Measurements from ENCODE around the gene RHBDF1. TPM values are rescaled to one million over a fixed set of nuclear protein-coding genes. Genes with fewer than 3 reads are reported as not detected.

Gene RHBDF1
- total and polyA plus RNA-seq, 4 donors: 1.8 to 6.2 (median 3.5) TPM

DNA sequence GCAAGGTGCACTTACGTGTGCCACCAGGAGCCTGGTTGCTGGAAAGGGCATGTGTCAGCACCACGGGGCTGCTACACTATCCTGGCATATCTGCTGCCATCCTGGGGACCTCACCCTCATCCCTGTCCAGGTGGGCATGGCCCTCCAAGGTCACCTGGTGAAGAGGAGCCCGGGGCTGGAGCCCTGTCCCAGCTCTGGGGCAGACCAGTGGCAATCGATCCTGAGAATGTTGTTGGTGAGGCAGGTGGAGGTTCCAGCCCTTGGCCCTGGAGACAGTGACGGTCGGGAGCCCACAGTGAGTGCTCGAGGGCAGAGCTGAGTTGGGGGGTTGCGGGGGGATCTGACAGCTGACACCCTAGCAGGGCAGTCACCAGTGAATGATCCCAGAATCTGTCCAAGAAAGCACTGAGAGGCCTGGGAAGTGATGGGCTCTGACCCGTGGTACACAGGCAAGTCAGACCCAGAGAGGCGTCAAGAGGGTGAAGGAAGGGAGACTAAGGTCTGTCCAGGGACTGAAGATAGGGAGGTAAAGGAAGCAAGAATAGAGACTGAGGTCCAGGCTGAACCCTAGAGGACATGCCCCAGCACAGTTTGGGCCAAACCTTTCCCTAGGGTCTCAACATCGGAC is 36.6 kb downstream of the RHBDF1 start:
- Histone ChIP-seq H3K9ac (ENCODE audit: low read depth in 1 of 2, low read length in 2 of 2) (no peak overlapping the region), H3K9me3 (ENCODE audit: control insufficient read depth in 4 of 4, low read length in 3 of 4) (no peaks in the 10 kb centered on the region), H3K36me3 (ENCODE audit: control insufficient read depth in 4 of 4, insufficient read depth in 3 of 4, low read depth in 1 of 4, low read length in 3 of 4) (no peaks in the 10 kb centered on the region), H3K27me3 (ENCODE audit: control insufficient read depth in 4 of 4, insufficient read depth in 4 of 4, low read length in 3 of 4) (no peaks in the 10 kb centered on the region), H3K4me3 (ENCODE audit: low read depth in 1 of 3, low read length in 3 of 3) (no peak overlapping the region), H3K27ac (ENCODE audit: low read depth in 1 of 2, low read length in 2 of 2) (no peak overlapping the region), H3K4me1 (ENCODE audit: control insufficient read depth in 4 of 4, insufficient read depth in 4 of 4, low read length in 3 of 4) (peaks cover 0 to 7% (median 1%) of the 10 kb centered on the region in 4 donors)
- WGBS: 93% methylated on average over 11 of the region's 11 CpGs
- TF ChIP-seq, protein P1, sequence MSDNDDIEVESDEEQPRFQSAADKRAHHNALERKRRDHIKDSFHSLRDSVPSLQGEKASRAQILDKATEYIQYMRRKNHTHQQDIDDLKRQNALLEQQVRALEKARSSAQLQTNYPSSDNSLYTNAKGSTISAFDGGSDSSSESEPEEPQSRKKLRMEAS (IDR thresholded peaks at IDR 0.05): no peak
- TF ChIP-seq FOXA2 (IDR thresholded peaks at IDR 0.05) (no peak), FOXA1 (IDR thresholded peaks at IDR 0.05) (no peak), SP1 (IDR thresholded peaks at IDR 0.05) (no peak), TAF1 (conservative IDR thresholded peaks at IDR 0.05) (no peak), RXRA (IDR thresholded peaks at IDR 0.05) (no peak), EGR1 (IDR thresholded peaks at IDR 0.05; ENCODE audit: low read depth in 2 of 2) (no peak), HNF4G (IDR thresholded peaks at IDR 0.05) (no peak), NR2F2 (IDR thresholded peaks at IDR 0.05) (no peak)
- TF ChIP-seq, protein P2, sequence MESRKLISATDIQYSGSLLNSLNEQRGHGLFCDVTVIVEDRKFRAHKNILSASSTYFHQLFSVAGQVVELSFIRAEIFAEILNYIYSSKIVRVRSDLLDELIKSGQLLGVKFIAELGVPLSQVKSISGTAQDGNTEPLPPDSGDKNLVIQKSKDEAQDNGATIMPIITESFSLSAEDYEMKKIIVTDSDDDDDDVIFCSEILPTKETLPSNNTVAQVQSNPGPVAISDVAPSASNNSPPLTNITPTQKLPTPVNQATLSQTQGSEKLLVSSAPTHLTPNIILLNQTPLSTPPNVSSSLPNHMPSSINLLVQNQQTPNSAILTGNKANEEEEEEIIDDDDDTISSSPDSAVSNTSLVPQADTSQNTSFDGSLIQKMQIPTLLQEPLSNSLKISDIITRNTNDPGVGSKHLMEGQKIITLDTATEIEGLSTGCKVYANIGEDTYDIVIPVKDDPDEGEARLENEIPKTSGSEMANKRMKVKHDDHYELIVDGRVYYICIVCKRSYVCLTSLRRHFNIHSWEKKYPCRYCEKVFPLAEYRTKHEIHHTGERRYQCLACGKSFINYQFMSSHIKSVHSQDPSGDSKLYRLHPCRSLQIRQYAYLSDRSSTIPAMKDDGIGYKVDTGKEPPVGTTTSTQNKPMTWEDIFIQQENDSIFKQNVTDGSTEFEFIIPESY (IDR thresholded peaks at IDR 0.05): no peak
- TF ChIP-seq, protein P3, sequence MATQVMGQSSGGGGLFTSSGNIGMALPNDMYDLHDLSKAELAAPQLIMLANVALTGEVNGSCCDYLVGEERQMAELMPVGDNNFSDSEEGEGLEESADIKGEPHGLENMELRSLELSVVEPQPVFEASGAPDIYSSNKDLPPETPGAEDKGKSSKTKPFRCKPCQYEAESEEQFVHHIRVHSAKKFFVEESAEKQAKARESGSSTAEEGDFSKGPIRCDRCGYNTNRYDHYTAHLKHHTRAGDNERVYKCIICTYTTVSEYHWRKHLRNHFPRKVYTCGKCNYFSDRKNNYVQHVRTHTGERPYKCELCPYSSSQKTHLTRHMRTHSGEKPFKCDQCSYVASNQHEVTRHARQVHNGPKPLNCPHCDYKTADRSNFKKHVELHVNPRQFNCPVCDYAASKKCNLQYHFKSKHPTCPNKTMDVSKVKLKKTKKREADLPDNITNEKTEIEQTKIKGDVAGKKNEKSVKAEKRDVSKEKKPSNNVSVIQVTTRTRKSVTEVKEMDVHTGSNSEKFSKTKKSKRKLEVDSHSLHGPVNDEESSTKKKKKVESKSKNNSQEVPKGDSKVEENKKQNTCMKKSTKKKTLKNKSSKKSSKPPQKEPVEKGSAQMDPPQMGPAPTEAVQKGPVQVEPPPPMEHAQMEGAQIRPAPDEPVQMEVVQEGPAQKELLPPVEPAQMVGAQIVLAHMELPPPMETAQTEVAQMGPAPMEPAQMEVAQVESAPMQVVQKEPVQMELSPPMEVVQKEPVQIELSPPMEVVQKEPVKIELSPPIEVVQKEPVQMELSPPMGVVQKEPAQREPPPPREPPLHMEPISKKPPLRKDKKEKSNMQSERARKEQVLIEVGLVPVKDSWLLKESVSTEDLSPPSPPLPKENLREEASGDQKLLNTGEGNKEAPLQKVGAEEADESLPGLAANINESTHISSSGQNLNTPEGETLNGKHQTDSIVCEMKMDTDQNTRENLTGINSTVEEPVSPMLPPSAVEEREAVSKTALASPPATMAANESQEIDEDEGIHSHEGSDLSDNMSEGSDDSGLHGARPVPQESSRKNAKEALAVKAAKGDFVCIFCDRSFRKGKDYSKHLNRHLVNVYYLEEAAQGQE (IDR thresholded peaks at IDR 0.05): no peak
- DNase-seq (ENCODE audit: low spot score): no peak

DNA sequence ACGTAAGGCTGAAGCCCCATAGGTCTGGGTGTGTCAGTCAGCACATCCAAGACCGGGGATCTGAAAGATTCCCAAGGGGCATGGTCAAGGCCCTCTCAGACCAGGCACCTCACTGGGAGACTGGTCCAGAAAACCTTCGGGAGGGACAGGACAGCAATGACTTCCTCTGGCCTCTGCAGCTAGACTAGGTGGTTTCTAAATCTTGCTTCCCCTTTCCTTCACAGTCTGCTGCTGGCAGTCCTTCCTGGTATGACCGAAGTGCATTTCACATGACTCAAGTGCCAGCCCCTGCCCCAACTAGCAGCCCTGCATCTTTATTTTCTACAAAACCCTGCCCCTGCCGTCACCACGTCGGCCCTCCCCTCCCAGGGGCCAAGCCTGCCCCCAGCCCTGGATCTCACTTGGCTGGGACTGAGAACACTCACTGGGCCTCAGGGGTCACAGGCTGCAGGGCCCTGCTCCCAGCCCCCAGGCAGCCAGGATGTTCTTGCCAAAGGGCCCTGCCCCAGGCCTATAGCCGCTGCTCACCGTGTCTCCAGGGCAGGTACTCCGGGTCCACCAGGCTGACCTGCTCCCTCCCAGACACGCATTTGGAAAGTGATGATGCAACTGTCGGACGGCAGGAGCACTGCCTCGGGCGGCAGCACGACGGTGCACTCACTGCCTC is 37.3 kb downstream of the RHBDF1 start:
- no peak overlapping the region for H3K4me3 ChIP-seq (ENCODE audit: low read depth in 1 of 3, low read length in 3 of 3)
- WGBS: 79% methylated on average over 17 of the region's 17 CpGs
- TF ChIP-seq YY1 (IDR thresholded peaks at IDR 0.05) (no peak), SP1 (IDR thresholded peaks at IDR 0.05) (no peak)
- TF ChIP-seq, protein P4, sequence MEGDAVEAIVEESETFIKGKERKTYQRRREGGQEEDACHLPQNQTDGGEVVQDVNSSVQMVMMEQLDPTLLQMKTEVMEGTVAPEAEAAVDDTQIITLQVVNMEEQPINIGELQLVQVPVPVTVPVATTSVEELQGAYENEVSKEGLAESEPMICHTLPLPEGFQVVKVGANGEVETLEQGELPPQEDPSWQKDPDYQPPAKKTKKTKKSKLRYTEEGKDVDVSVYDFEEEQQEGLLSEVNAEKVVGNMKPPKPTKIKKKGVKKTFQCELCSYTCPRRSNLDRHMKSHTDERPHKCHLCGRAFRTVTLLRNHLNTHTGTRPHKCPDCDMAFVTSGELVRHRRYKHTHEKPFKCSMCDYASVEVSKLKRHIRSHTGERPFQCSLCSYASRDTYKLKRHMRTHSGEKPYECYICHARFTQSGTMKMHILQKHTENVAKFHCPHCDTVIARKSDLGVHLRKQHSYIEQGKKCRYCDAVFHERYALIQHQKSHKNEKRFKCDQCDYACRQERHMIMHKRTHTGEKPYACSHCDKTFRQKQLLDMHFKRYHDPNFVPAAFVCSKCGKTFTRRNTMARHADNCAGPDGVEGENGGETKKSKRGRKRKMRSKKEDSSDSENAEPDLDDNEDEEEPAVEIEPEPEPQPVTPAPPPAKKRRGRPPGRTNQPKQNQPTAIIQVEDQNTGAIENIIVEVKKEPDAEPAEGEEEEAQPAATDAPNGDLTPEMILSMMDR (IDR thresholded peaks at IDR 0.05; ENCODE audit: low read depth, low read length, missing input control): no peak
- H3K36me3 ChIP-seq (ENCODE audit: control insufficient read depth in 4 of 4, insufficient read depth in 3 of 4, low read depth in 1 of 4, low read length in 3 of 4): no peaks in the 10 kb centered on the region
- H3K27me3 ChIP-seq (ENCODE audit: control insufficient read depth in 4 of 4, insufficient read depth in 4 of 4, low read length in 3 of 4): no peaks in the 10 kb centered on the region
- DNase-seq (ENCODE audit: low spot score): no peak
- H3K4me1 ChIP-seq (ENCODE audit: control insufficient read depth in 4 of 4, insufficient read depth in 4 of 4, low read length in 3 of 4): peaks cover 0 to 7% (median 1%) of the 10 kb centered on the region in 4 donors
- H3K9me3 ChIP-seq (ENCODE audit: control insufficient read depth in 4 of 4, low read length in 3 of 4): no peaks in the 10 kb centered on the region
- H3K9ac ChIP-seq (ENCODE audit: low read depth in 1 of 2, low read length in 2 of 2): no peak overlapping the region
- no peak overlapping the region for H3K27ac ChIP-seq (ENCODE audit: low read depth in 1 of 2, low read length in 2 of 2)
